IMR-90 (cell line): Measurements from ENCODE around the gene TRPC6. TPM values are rescaled to one million over a fixed set of nuclear protein-coding genes. Genes with fewer than 3 reads are reported as not detected.

Experiments
- ATAC-seq: fragments of 200-7000 bp; cut with Tn5 transposase; 2 replicates; pipeline ENCODE4 v1.9.1; 2020; ENCODE audit warnings: low read depth, mild to moderate bottlenecking, moderate library complexity
- BruUV-seq: library from RNA; stranded (reverse); fragments of 400-500 nt; replicated peaks from 2 replicates; lab custom pipeline; 2021; lab: Mats Ljungman, UMichigan
- CTCF ChIA-PET: fragments of 300-600 bp; formaldehyde crosslinking; extraction: SDS; loops from one replicate; lab custom pipeline; 2021; ENCODE audit warnings: antibody characterized with exemption; lab: Yijun Ruan, JAX
- POLR2A ChIA-PET: fragments of 300-600 bp; sonication (Branson Sonifier 250); formaldehyde crosslinking; loops from one replicate; lab custom pipeline; 2022; ENCODE audit warnings: antibody characterized with exemption; ENCODE audit not compliant: unreplicated experiment; lab: Charles Lee
- DNase-seq: peaks from one replicate; pipeline ENCODE4 v3.0.0; 2013
- H2AFZ ChIP-seq: replicated peaks from 2 replicates; pipeline ENCODE3; 2013; ENCODE audit warnings: low read length, mild to moderate bottlenecking; ENCODE audit not compliant: poor library complexity
- H2AK5ac ChIP-seq: 2 replicates; pipeline ENCODE4 v1.6.1; 2013; ENCODE audit warnings: low read depth, low read length, inconsistent platforms
- H2AK9ac ChIP-seq: replicated peaks from 2 replicates; pipeline ENCODE3; 2013; ENCODE audit warnings: mild to moderate bottlenecking, low read depth, low read length, moderate library complexity; ENCODE audit not compliant: poor library complexity
- H2BK120ac ChIP-seq: 2 replicates; pipeline ENCODE4 v1.6.1; 2013; ENCODE audit warnings: low read depth, low read length, inconsistent platforms
- H2BK15ac ChIP-seq: 3 replicates; pipeline ENCODE4 v1.6.1; 2013; ENCODE audit warnings: low read depth, low read length, inconsistent platforms
- H2BK20ac ChIP-seq: 2 replicates; pipeline ENCODE4 v1.6.1; 2013; ENCODE audit warnings: low read depth, mild to moderate bottlenecking, inconsistent platforms, low read length, moderate library complexity
- H2BK5ac ChIP-seq: 2 replicates; pipeline ENCODE4 v1.6.1; 2013; ENCODE audit warnings: mild to moderate bottlenecking, low read depth, low read length, inconsistent platforms; ENCODE audit not compliant: poor library complexity, severe bottlenecking
- H3K14ac ChIP-seq: replicated peaks from 2 replicates; pipeline ENCODE4 v1.6.1; 2013; ENCODE audit warnings: low read depth, low read length, inconsistent platforms
- H3K18ac ChIP-seq: 2 replicates; pipeline ENCODE4 v1.6.1; 2013; ENCODE audit warnings: low read depth, low read length, control low read depth
- H3K23ac ChIP-seq: 2 replicates; pipeline ENCODE4 v1.6.1; 2013; ENCODE audit warnings: low read depth, low read length, inconsistent platforms
- H3K27ac ChIP-seq: 2 replicates; pipeline ENCODE4 v1.5.1; 2013; ENCODE audit warnings: mild to moderate bottlenecking, control low read depth, low read length; ENCODE audit not compliant: insufficient read depth
- H3K27me3 ChIP-seq: 2 replicates; pipeline ENCODE4 v1.6.1; 2013; ENCODE audit warnings: low read length; ENCODE audit not compliant: control insufficient read depth, insufficient read depth
- H3K36me3 ChIP-seq: 2 replicates; pipeline ENCODE4 v1.6.1; 2013; ENCODE audit warnings: low read length, mixed read lengths; ENCODE audit not compliant: control insufficient read depth, insufficient read depth
- H3K4ac ChIP-seq: 2 replicates; pipeline ENCODE4 v1.6.1; 2013; ENCODE audit warnings: low read depth, low read length, inconsistent platforms
- H3K4me1 ChIP-seq: 2 replicates; pipeline ENCODE4 v1.6.1; 2013; ENCODE audit warnings: low read length, mixed read lengths; ENCODE audit not compliant: control insufficient read depth, insufficient read depth
- H3K4me2 ChIP-seq: 2 replicates; pipeline ENCODE4 v1.6.1; 2013; ENCODE audit warnings: low read depth, mild to moderate bottlenecking, control low read depth, low read length, moderate library complexity
- H3K4me3 ChIP-seq: 2 replicates; pipeline ENCODE4 v1.5.1; 2013; ENCODE audit warnings: low read depth, mild to moderate bottlenecking, control low read depth, low read length, moderate library complexity; ENCODE audit not compliant: insufficient read depth
- H3K56ac ChIP-seq: 2 replicates; pipeline ENCODE4 v1.6.1; 2013; ENCODE audit warnings: low read length, inconsistent platforms; ENCODE audit not compliant: insufficient read depth; ENCODE audit errors: extremely low read depth
- H3K79me1 ChIP-seq, 2 experiments: 2 replicates each; pipeline ENCODE4 v1.6.1; 2013; ENCODE audit warnings: low read length in 2 of 2, inconsistent platforms in 1 of 2, low read depth in 1 of 2
- H3K9ac ChIP-seq: 2 replicates; pipeline ENCODE4 v1.6.1; 2013; ENCODE audit warnings: low read depth, low read length, control low read depth
- H3K9me1 ChIP-seq: 2 replicates; pipeline ENCODE4 v1.6.1; 2013; ENCODE audit warnings: low read length, inconsistent platforms; ENCODE audit not compliant: insufficient read depth
- H3K9me3 ChIP-seq: 2 replicates; pipeline ENCODE4 v1.6.1; 2013; ENCODE audit warnings: low read length; ENCODE audit not compliant: control insufficient read depth, insufficient read depth
- H4K20me1 ChIP-seq: 2 replicates; pipeline ENCODE4 v1.6.1; 2013; ENCODE audit warnings: low read length, inconsistent platforms; ENCODE audit not compliant: insufficient read depth
- H4K5ac ChIP-seq: 2 replicates; pipeline ENCODE4 v1.6.1; 2013; ENCODE audit warnings: mild to moderate bottlenecking, low read depth, low read length, control low read depth
- H4K8ac ChIP-seq, 2 experiments: 2 replicates each; pipeline ENCODE4 v1.6.1; 2013; ENCODE audit warnings: low read depth in 2 of 2, low read length in 2 of 2, control low read depth in 1 of 2, inconsistent platforms in 1 of 2
- H4K91ac ChIP-seq: 2 replicates; pipeline ENCODE4 v1.6.1; 2013; ENCODE audit warnings: low read depth, low read length, inconsistent platforms; ENCODE audit not compliant: insufficient read depth
- CEBPB ChIP-seq: IDR thresholded peaks from 2 replicates; pipeline ENCODE4 v1.6.1; 2012; ENCODE audit warnings: low read depth, low read length, improper control_type of control experiment
- RCOR1 ChIP-seq: IDR thresholded peaks from 2 replicates; pipeline ENCODE4 v1.6.1; 2012; ENCODE audit warnings: mild to moderate bottlenecking, low read length, improper control_type of control experiment; ENCODE audit not compliant: insufficient replicate concordance
- WGBS, 2 experiments: methylation state at CpG; one replicate each; pipeline versions ENCODE4 v1.1.5 to v1.1.7; 2013; ENCODE audit warnings: missing lambda C conversion rate in 2 of 2; ENCODE audit not compliant: insufficient read length in 1 of 2; ENCODE audit errors: extremely low coverage in 2 of 2; 5-methylcytosine and 5-hydroxymethylcytosine counted together
- dilution Hi-C: fragments of 300-500 bp; cut with HindIII; formaldehyde crosslinking; loops from one replicate; pipeline ENCODE4 v1.14.3; 2018; ENCODE audit warnings: low sequenced_read_pairs; ENCODE audit not compliant: unreplicated experiment
- in situ Hi-C: fragments of 300-500 bp; cut with MboI; formaldehyde crosslinking; loops from 3 replicates; pipeline ENCODE4 v1.14.3; 2019; ENCODE audit warnings: low sequenced_read_pairs, inconsistent platforms, mixed read lengths
- intact Hi-C: fragments of 100-400 bp; cut with micrococcal nuclease; formaldehyde crosslinking; loops from 2 replicates; pipeline ENCODE4 v1.10.0; 2022
- polyA plus RNA-seq, 3 experiments: library from polyadenylated mRNA; depleted of rRNA; stranded (reverse); fragments of >200 nt; gene quantifications; 2 replicates each; pipeline ENCODE4 v1.2.3, GENCODE V29; 2012; ENCODE audit warnings: low replicate concordance in 1 of 3
- total RNA-seq: library from RNA; depleted of rRNA; stranded (reverse); fragments of >200 nt; gene quantifications from 2 replicates; pipeline ENCODE4 v1.2.3, GENCODE V29; 2012

TRPC6 gene
- total and polyA plus RNA-seq, 2 of the 4 experiments (the other 2 are of a cell fraction): 0.99 to 2.3 TPM

DNA sequence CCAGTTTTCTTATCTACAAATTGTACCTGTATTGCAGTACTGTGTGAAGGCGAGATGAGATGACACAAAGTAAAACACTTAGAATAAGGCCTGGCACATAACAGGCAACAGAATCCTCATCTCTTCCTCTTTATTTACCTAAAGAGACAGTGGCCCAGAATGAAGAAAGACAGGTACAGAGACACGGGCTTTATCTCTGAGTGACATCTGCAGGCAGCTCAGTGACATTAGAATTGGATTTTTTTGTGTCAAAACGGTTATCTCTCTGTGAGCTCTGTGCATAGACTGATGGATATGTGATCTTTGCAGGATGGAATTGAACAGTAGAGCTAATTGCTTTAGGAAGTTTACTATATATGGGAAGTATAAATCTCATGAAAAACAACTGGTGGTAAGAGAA is 36.2 kb upstream of the TRPC6 start:
- Histone ChIP-seq H2AK9ac (no peak overlapping the region), H2BK120ac (no peak overlapping the region), H4K5ac (no peak overlapping the region), H3K4ac (no peak overlapping the region), H3K23ac (no peak overlapping the region), H4K20me1 (no peaks in the 10 kb centered on the region), H2BK20ac (no peak overlapping the region), H2BK5ac (no peak overlapping the region), H3K14ac (no peak overlapping the region), H3K4me1 (peaks cover 4% of the 10 kb centered on the region), H3K79me1 (no peaks in the 10 kb centered on the region), H3K9me3 (no peaks in the 10 kb centered on the region), H3K4me2 (no peak overlapping the region), H3K9me1 (no peaks in the 10 kb centered on the region), H3K56ac (no peak overlapping the region), H3K4me3 (no peak overlapping the region), H4K8ac (no peak overlapping the region), H3K9ac (no peak overlapping the region), H2AFZ (no peak overlapping the region), H3K27ac (no peak overlapping the region), H3K36me3 (no peaks in the 10 kb centered on the region), H3K18ac (no peak overlapping the region), H2BK15ac (no peak overlapping the region; the same call in 2 of the 3 replicates), H3K27me3 (no peaks in the 10 kb centered on the region), H2AK5ac (no peak overlapping the region), H4K91ac (no peak overlapping the region)
- in situ Hi-C loops: no loop called here
- ChIA-PET POLR2A (no interaction called here), CTCF (interaction anchor here (1.0 to 1.1 kb wide), 3 partner anchors 13 to 227 kb away, joined by 3 read pairs; no protein-coding TSS in a partner anchor)
- dilution Hi-C loops: no loop called here
- no CpG with 5 or more reads among the region's 3 CpGs for WGBS, 2 experiments
- DNase-seq: no peak
- BruUV-seq: no TSS peak
- intact Hi-C loops: loop anchor here (2.0 kb wide), 1 partner anchor 15 kb away; no protein-coding TSS in a partner anchor
- no peak for TF ChIP-seq RCOR1
- TF ChIP-seq CEBPB: no peak
- no peak for ATAC-seq
